CD4-positive, alpha-beta T cell (primary cell): ENCODE data around the gene SLC15A5. TPM values are rescaled to one million over a fixed set of nuclear protein-coding genes. Genes with fewer than 3 reads are reported as not detected.

Experiments used
- ATAC-seq: fragments of 200-7000 bp; cut with Tn5 transposase; one replicate; pipeline ENCODE4 v1.10.0; 2022; ENCODE audit warnings: mild to moderate bottlenecking; ENCODE audit not compliant: poor library complexity
- CTCF ChIA-PET: fragments of 350-600 bp; sonication (Branson Sonifier 250); formaldehyde crosslinking; loops from one replicate; lab custom pipeline; 2021; ENCODE audit warnings: antibody characterized with exemption, inconsistent platforms; lab: Charles Lee
- POLR2A ChIA-PET: fragments of 350-600 bp; sonication (Branson Sonifier 250); formaldehyde crosslinking; loops from one replicate; lab custom pipeline; 2021; ENCODE audit warnings: antibody characterized with exemption, inconsistent platforms; lab: Charles Lee
- DNase-seq, 14 experiments: peaks; one replicate each; pipeline ENCODE4 v3.0.0-alpha.2; 2013 to 2020; ENCODE audit warnings: mixed read lengths in 2 of 14
- H3K27ac ChIP-seq, 2 donors: one replicate each; pipeline versions ENCODE4 v1.5.1 to v1.7.0; 2013; ENCODE audit warnings: low read length in 2 of 2, low read depth in 1 of 2, mild to moderate bottlenecking in 1 of 2
- H3K27me3 ChIP-seq, 2 experiments: 1 replicate in 1 of 2; 2 replicates in 1 of 2; pipeline versions ENCODE4 v1.6.1 to v1.7.0; 2013; ENCODE audit warnings: low read length in 2 of 2, control low read depth in 1 of 2, mild to moderate bottlenecking in 1 of 2, moderate library complexity in 1 of 2; ENCODE audit not compliant: insufficient read depth in 2 of 2, control insufficient read depth in 1 of 2
- H3K36me3 ChIP-seq: one replicate; pipeline ENCODE4 v1.6.1; 2013; ENCODE audit warnings: low read length, control low read depth; ENCODE audit not compliant: insufficient read depth
- H3K4me1 ChIP-seq: one replicate; pipeline ENCODE4 v1.6.1; 2013; ENCODE audit warnings: low read length, control low read depth; ENCODE audit not compliant: insufficient read depth
- H3K4me3 ChIP-seq: one replicate; pipeline ENCODE4 v1.5.1; 2013; ENCODE audit warnings: mild to moderate bottlenecking, low read length, moderate library complexity
- H3K9me3 ChIP-seq, 2 experiments: 1 replicate in 1 of 2; 2 replicates in 1 of 2; pipeline versions ENCODE4 v1.6.1 to v1.7.0; 2013; ENCODE audit warnings: low read length in 2 of 2, mild to moderate bottlenecking in 2 of 2, control low read depth in 1 of 2, moderate library complexity in 1 of 2; ENCODE audit not compliant: control insufficient read depth in 1 of 2, insufficient read depth in 1 of 2
- H3K27ac Mint-ChIP-seq: one replicate; pipeline ENCODE4 v1.8.0; 2020; ENCODE audit warnings: mixed read lengths
- H3K27me3 Mint-ChIP-seq: one replicate; pipeline ENCODE4 v1.8.0; 2021; ENCODE audit warnings: mixed read lengths
- H3K36me3 Mint-ChIP-seq: one replicate; pipeline ENCODE4 v1.8.0; 2021; ENCODE audit warnings: low read depth, mixed read lengths
- H3K4me1 Mint-ChIP-seq: one replicate; pipeline ENCODE4 v1.8.0; 2021; ENCODE audit warnings: low read depth, mixed read lengths
- H3K4me3 Mint-ChIP-seq: one replicate; pipeline ENCODE4 v1.8.0; 2020; ENCODE audit warnings: mild to moderate bottlenecking, mixed read lengths
- H3K9me3 Mint-ChIP-seq: one replicate; pipeline ENCODE4 v1.8.0; 2020; ENCODE audit warnings: mixed read lengths
- CTCF ChIP-seq: fragments of 200-600 bp; IDR thresholded peaks from one replicate; pipeline ENCODE4 v1.8.0; 2022; ENCODE audit warnings: antibody characterized with exemption, mild to moderate bottlenecking
- intact Hi-C, 2 experiments: fragments of 100-400 bp; cut with DNase I in 1 of 2; cut with micrococcal nuclease in 1 of 2; formaldehyde crosslinking; loops; one replicate each; pipeline versions ENCODE4 v1.15.1 to v1.9.0; 2023 to 2025; cut with DNase I, micrococcal nuclease
- total RNA-seq, 174 experiments: library from RNA in 2 of 174; stranded (reverse) in 2 of 174; gene quantifications; one replicate each; pipeline ENCODE4 v1.2.3 and lab custom pipeline; 2021 to 2026

Gene SLC15A5
- total RNA-seq, 2 experiments from 2014 or later, result not detected

- H3K9me3 Mint-ChIP-seq, result peaks cover 2% of the 10 kb centered on the region
- DNase-seq (no peak), ATAC-seq (no peak)
- H3K4me1 Mint-ChIP-seq, result no peaks in the 10 kb centered on the region
- no peak for TF ChIP-seq CTCF
- no peak overlapping the region for H3K27ac Mint-ChIP-seq
- Histone ChIP-seq H3K27me3 (no peaks in the 10 kb centered on the region), H3K36me3 (no peaks in the 10 kb centered on the region), H3K4me1 (no peaks in the 10 kb centered on the region), H3K27ac (no peak overlapping the region), H3K4me3 (no peak overlapping the region), H3K9me3 (no peaks in the 10 kb centered on the region)
- no peaks in the 10 kb centered on the region for H3K27me3 Mint-ChIP-seq
- H3K4me3 Mint-ChIP-seq, result no peak overlapping the region
- POLR2A ChIA-PET, result no interaction called here
- intact Hi-C loops, result no loop called here
- CTCF ChIA-PET, result no interaction called here
- H3K36me3 Mint-ChIP-seq, result no peaks in the 10 kb centered on the region
These were observed 20.0 kb upstream of the SLC15A5 start for GRCh38 chr12:16297521-16297920.

GRCh38 chr12:16294376-16294956 lies 17.0 kb upstream of the SLC15A5 start:
- no peak overlapping the region for H3K27ac ChIP-seq
- ChIA-PET CTCF (no interaction called here), POLR2A (no interaction called here)
- Mint-ChIP-seq H3K27me3 (no peaks in the 10 kb centered on the region), H3K9me3 (peaks cover under 1% of the 10 kb centered on the region), H3K36me3 (no peaks in the 10 kb centered on the region), H3K4me3 (no peak overlapping the region), H3K4me1 (no peaks in the 10 kb centered on the region), H3K27ac (no peak overlapping the region)
- DNase-seq, result no peak
- intact Hi-C loops, result no loop called here
- H3K9me3 ChIP-seq, result no peaks in the 10 kb centered on the region
- no peaks in the 10 kb centered on the region for H3K27me3 ChIP-seq
- no peaks in the 10 kb centered on the region for H3K36me3 ChIP-seq
- ATAC-seq, result no peak
- H3K4me3 ChIP-seq, result no peak overlapping the region
- TF ChIP-seq CTCF, result no peak
- no peaks in the 10 kb centered on the region for H3K4me1 ChIP-seq

GRCh38 chr12:16291032-16291431 lies 13.5 kb upstream of the SLC15A5 start:
- H3K27me3 ChIP-seq, result no peaks in the 10 kb centered on the region
- Mint-ChIP-seq H3K36me3 (no peaks in the 10 kb centered on the region), H3K27ac (no peak overlapping the region), H3K27me3 (no peaks in the 10 kb centered on the region), H3K4me3 (no peak overlapping the region), H3K4me1 (no peaks in the 10 kb centered on the region), H3K9me3 (peaks cover 10% of the 10 kb centered on the region)
- CTCF ChIA-PET, result no interaction called here
- no peak for TF ChIP-seq CTCF
- no peak overlapping the region for H3K27ac ChIP-seq
- H3K36me3 ChIP-seq, result no peaks in the 10 kb centered on the region
- peaks cover 0 to 5% of the 10 kb centered on the region in 2 experiments for H3K9me3 ChIP-seq
- H3K4me3 ChIP-seq, result no peak overlapping the region
- intact Hi-C loops, result no loop called here
- H3K4me1 ChIP-seq, result no peaks in the 10 kb centered on the region
- ATAC-seq (no peak), DNase-seq (no peak)
- POLR2A ChIA-PET, result no interaction called here
